NCI-H2107 treated with DMSO at 0.1 percent for 48 hours (cell line): ENCODE data around the gene AKR1B15.
"Not testable (repeated sequence)": the region's sequence is repeated elsewhere in the genome, so short reads cannot be mapped to it uniquely, and the experiment has no call there.

Experiments
- DNase-seq: peaks from one replicate; lab custom pipeline; 2025; ENCODE audit not compliant: unreplicated experiment; lab: John Stamatoyannopoulos, UW

AKR1B15 gene

DNA sequence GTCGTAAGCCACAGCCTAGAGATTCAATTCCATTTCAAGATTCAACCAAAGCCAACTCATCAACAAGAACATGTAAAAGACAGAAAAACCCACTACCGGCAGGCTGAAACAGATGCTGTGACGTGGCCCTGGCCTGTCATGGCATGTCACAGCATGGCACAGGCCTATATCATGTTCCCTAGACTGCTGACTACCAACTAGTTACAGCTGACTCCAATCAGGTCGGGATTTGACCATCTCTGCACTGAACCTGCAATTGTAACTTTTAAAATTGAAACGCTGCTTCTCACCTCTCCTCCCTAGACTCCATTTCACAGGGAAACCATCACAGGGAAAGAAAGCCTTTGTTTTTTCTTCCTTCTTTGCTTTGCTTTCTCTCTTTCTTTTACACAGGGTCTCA lies 12.7 kb downstream of the AKR1B15 start:
- not testable (repeated sequence) for DNase-seq

- no peak for DNase-seq
These were observed 13.2 kb downstream of the AKR1B15 start for GRCh38 chr7:134562136-134562535.

DNA sequence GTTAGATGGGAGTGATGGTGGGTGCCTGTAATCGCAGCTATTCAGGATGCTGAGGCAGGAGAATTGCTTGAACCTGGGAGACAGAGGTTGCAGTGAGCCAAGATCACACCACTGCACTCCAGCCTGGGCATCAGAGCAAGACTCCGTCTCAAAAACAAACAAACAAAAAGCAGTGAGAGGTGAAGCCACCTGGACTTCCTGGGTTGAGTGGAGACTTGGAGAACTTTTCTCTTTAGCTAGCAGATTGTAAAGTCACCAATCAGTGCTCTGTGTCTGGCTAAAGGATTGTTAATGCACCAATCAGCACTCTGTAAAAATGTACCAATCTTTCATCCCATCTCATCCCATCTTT lies 14.5 kb downstream of the AKR1B15 start:
- not testable (repeated sequence) for DNase-seq

DNA sequence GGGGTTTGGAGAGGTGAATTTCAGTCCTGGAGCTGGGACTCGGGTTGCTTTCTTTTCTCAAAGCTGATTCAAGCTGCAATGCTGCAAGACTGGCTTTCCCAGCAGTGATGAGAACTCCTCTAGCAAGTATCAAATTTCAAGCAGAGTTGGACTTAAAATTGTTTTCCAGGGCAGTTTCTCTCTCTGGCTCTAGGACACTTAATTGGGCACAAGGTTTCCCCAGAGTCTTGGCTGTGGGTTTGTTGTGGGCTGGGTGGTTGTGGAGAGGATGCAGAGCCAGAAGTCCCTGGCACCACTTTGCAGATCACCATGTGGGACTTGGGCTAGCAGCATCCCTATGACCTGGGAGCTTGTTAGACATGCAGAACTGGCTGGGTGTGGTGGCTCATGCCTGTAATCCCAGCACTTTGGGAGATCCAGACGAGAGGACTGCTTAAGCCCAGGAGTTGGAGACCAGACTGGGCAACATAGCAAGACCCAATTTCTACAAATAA lies 16.8 kb downstream of the AKR1B15 start:
- DNase-seq = no peak

DNA sequence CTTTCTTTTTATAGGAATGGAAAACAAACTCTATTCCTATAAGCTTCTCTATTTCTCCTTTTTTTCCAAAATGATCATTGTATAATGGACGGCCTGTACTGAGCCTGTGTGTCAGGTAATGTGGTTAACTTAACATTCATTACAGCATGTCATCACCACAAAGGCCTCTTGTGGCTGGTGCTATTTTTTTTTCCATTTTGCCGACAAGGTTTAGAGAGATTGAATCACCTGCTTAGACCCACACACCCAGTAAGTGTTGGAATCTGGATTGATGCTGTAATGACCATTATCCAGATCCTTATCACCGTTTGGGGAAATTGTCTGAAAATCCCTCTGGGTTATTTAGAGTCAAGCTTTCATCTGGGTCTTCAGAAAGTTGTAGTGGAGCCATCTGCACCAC lies 18.5 kb downstream of the AKR1B15 start:
- DNase-seq = no peak

- DNase-seq = not testable (repeated sequence)
These were observed 21.1 kb downstream of the AKR1B15 start for GRCh38 chr7:134569962-134570361.

DNA sequence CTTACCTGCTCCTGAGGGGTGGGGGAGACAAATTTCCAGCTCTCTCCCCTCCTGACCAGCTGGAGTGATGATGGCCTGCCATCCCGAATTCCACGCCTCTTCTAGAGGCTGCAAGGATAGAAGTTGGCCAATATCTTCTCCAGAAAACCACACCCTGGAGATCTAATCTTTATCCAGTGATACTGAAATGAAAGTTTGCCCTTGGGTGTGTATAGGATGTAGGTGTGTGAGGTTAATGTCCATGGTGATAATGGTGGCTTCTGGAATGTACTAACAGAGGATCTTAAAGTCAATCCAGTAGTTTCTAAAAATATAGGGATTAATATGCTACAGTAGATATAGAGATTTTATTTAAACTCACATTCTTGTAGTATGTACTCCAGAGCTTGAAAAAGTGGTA lies 22.2 kb downstream of the AKR1B15 start:
- DNase-seq = no peak

DNA sequence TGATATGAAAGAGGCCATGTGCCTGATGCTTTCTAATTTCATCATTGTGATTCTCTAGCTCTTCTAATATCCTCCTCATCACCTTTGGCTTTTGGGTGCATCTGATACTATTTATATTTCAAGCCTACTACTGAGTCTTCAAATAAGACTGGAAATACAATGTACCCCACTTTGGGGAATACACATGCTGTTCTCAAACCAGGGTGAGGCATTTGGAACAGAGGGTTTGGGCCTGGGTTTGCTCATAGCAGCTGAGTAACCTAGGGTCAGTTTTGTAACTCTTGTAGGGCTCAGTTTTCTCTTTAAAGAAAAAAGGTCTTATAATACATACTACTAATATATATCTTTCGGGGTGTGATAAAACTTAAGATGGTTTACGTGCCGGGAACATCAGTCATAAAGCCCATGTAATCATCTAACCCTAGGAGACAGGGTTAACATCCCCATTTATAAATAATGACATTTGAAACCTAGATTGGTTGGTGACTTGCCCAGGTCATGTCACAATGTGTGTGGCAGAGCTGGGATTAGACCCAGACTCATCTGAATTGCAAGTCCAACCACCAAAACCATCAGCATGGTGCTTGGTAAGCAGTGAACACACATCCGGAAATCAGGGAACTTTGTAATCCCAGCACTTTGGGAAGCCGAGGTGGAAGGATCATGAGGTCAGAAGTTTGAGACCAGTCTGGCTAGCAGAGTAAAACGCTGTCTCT lies 23.0 kb downstream of the AKR1B15 start:
- DNase-seq = no peak

DNA sequence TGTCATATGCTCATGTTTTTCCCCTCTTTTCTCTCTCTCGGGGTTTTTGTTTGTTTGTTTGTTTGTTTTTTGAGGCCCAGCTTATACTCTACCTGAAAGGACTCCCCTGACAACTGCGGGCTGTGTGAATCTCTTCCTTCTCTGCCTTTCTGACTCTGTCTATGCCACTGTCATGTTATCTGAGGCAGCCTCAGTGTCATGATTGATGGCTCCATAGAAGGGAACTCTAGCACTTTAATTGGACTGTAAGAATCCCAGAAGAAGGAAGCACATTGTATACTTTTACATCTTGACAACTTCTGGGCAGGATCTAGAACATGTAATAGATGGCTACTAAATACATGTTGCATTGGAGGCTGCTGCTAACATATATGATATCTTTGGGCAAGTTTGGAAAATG lies 25.4 kb downstream of the AKR1B15 start:
- DNase-seq = no peak

GRCh38 chr7:134584290-134584689 lies 35.4 kb downstream of the AKR1B15 start:
- no peak for DNase-seq

DNA sequence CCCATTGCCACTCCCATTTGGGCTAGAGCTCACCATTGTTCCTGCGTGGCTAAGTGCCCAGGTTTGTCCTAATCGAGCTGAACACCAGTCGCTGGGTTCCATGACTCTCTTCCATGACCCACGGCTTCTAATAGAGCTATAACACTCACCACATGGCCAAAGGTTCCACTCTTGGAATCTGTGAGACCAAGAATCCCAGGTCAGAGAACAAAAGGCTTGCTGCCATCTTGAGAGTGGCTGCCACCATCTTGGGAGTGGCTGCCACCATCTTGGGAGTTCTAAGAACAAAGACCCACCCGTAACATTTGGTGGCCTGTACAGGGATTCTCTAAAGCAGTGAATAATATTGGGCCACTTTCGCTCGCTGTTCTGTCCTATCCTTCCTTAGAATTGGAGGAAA lies 37.0 kb downstream of the AKR1B15 start:
- DNase-seq = no peak

DNA sequence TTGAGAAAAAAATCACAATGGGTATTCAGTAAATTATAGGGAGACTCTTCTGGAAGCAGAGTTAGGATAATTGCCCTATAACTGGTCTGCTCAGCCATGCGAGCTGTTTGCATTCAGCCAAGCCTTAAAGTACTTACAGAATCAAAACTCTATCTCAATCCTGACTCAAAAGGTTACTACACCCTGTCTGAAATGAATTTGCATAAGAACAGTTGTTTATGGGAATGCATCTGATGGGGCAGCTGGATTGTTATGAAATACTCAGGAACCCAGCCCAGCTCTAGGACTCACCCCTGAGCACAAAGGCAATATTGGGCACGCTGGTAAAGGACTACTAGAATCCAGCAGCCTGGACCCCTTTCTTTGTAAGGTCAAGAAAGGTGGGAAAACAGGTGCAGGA lies 38.8 kb downstream of the AKR1B15 start:
- no peak for DNase-seq

DNA sequence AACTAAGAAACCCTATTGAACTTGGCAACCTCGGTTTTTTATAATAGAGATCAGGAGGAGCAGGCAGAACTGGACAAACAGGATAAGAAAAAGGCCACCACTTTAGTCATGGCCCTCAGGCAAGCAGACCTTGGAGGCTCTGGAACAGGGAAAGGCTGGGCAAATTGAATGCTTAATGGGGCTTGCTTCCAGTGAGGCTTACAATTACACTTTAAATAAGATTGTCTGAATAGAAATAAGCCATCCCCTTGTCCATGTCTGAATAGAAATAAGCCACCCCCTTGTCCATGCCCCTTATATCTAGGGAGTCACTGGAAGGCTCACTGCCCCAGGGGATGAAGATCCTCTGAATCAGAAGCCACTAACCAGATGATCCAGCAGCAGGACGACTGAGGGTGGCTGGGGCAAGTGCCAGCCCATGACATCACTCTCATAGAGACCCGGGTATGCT lies 40.6 kb downstream of the AKR1B15 start:
- DNase-seq = no peak

DNA sequence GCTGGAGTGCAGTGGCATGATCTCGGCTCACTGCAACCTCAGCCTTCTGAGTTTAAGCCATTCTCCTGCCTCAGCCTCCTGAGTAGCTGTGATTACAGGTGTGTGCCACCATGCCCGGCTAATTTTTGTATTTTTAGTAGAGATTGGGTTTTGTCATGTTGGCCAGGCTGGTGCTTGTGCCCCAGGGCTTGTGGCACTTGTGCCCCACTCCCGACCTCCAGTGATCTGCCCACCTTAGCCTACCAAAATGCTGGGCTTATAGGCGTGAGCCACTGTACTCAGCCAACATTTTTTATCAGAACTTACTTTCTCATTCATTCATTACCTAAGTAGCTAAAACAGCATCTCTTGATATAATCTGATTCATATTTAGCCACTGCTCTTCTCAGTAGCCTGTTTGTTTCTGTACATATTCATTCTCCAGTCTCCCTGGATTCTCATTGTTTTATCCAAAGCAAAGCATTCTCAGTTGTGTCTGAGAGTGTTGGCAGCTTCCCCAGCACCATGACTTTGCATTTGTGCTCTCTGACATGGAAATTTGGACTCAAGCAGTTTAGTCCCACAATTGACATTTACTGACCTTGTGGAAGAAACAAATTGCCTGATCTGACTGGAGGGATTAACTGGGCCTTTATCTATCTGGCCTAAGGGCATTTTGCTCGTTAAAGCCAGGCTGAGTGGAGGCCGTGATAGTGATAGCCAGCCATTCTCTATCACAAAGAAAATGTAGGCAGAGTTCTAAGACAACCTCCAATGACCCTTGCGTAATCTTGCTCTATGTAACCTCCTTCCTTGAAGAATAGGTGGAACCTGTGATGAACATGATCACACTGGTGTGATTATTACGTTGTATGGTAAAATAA lies 44.9 kb downstream of the AKR1B15 start:
- DNase-seq = no peak

DNA sequence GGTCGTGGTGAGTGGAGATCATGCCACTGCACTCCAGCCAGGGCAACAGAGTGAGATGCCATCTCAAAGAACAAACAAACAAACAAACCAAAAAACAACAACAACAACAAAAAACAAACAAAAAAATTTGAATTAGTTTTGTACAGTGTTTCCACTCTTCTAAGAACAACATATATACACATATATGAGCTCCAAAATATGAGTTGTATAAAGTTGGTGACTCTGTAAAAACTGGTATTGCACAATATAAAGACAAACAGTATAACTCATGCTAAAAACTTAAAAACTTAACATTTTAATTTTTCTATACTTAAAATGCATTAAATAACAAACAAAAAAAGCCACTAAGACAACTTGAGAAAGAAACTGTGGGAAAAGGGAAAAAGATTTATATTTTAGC lies 46.0 kb downstream of the AKR1B15 start:
- DNase-seq = no peak

DNA sequence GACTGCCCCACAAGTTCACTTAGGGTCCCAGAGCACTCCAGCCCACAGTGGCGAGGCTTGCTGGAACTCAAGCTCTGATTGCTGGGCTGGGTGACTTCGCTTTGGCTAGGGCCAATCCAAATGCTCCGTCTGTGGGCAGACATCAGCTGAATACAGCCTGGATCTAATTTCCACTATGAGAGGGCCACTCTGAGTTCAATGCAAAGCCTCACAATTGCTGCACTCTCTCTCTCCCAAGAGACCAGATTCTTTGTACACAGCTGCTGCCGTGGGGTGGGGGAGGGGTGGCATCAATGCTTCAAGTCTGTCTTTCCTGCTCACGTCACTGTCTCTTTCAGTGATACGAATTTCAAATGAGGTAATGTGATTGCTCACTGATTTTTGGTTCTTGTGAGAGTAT lies 50.5 kb downstream of the AKR1B15 start:
- peak; percentile 56 for DNase-seq

DNA sequence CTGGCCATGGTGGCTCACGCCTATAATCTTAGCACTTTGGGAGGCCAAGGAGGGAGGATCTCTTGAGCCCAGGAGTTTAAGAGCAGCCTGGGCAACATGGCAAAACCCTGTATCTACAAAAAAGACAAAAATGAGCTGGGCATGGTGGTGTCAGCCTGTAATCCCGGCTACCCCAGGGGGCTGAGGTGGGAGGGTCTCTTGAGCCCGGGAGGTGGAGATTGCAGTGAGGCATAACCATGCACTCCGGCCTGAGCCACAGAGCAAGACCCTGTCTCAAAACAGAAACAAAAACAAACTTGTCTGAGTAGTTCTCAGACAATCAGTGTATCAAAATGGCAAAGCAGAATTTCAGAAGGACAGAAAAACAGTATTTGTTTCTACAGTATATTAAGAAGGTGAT lies 52.5 kb downstream of the AKR1B15 start:
- DNase-seq = no peak

GRCh38 chr7:134602881-134603451 lies 54.1 kb downstream of the AKR1B15 start:
- DNase-seq = peak; percentile 43

GRCh38 chr7:134605978-134606923 lies 57.3 kb downstream of the AKR1B15 start:
- peak; percentile 17 for DNase-seq

GRCh38 chr7:134611611-134612151 lies 62.8 kb downstream of the AKR1B15 start:
- no peak for DNase-seq
